Measurements from ENCODE around the gene ZFYVE28.

ZFYVE28 gene

GRCh38 chr4:2411786-2412510 lies 6.5 kb downstream of the ZFYVE28 start:
- no peak for DNase-seq (ENCODE audit: low read depth, low spot score)

- DNase-seq (ENCODE audit: low read depth, low spot score): no peak
Measured at GRCh38 chr4:2409381-2409783, 9.1 kb downstream of the ZFYVE28 start.

- DNase-seq (ENCODE audit: low read depth, low spot score): no peak
Measured at GRCh38 chr4:2408976-2409375, 9.5 kb downstream of the ZFYVE28 start.

- DNase-seq (ENCODE audit: low read depth, low spot score): no peak
Measured at GRCh38 chr4:2408401-2408958, 10.0 kb downstream of the ZFYVE28 start.

GRCh38 chr4:2407991-2408342 lies 10.5 kb downstream of the ZFYVE28 start:
- DNase-seq (ENCODE audit: low read depth, low spot score): no peak

- no peak for DNase-seq (ENCODE audit: low read depth, low spot score)
Measured at GRCh38 chr4:2406920-2407319, 11.5 kb downstream of the ZFYVE28 start.

GRCh38 chr4:2406406-2406805 lies 12.0 kb downstream of the ZFYVE28 start:
- no peak for DNase-seq (ENCODE audit: low read depth, low spot score)

GRCh38 chr4:2402941-2403340 lies 15.5 kb downstream of the ZFYVE28 start:
- no peak for DNase-seq (ENCODE audit: low read depth, low spot score)

- no peak for DNase-seq (ENCODE audit: low read depth, low spot score)
Measured at GRCh38 chr4:2402048-2402842, 16.2 kb downstream of the ZFYVE28 start.

GRCh38 chr4:2401610-2401983 lies 16.8 kb downstream of the ZFYVE28 start:
- DNase-seq (ENCODE audit: low read depth, low spot score): no peak

- DNase-seq (ENCODE audit: low read depth, low spot score): no peak
Measured at GRCh38 chr4:2400841-2401609, 17.4 kb downstream of the ZFYVE28 start.

- no peak for DNase-seq (ENCODE audit: low read depth, low spot score)
Measured at GRCh38 chr4:2399631-2400190, 18.7 kb downstream of the ZFYVE28 start.

- no peak for DNase-seq (ENCODE audit: low read depth, low spot score)
Measured at GRCh38 chr4:2399216-2399615, 19.2 kb downstream of the ZFYVE28 start.

- no peak for DNase-seq (ENCODE audit: low read depth, low spot score)
Measured at GRCh38 chr4:2397596-2398379, 20.7 kb downstream of the ZFYVE28 start.

GRCh38 chr4:2396781-2397368 lies 21.6 kb downstream of the ZFYVE28 start:
- no peak for DNase-seq (ENCODE audit: low read depth, low spot score)

- no peak for DNase-seq (ENCODE audit: low read depth, low spot score)
Measured at GRCh38 chr4:2395584-2395983, 22.9 kb downstream of the ZFYVE28 start.

GRCh38 chr4:2395038-2395437 lies 23.4 kb downstream of the ZFYVE28 start:
- no peak for DNase-seq (ENCODE audit: low read depth, low spot score)

- DNase-seq (ENCODE audit: low read depth, low spot score): no peak
Measured at GRCh38 chr4:2394528-2394927, 23.9 kb downstream of the ZFYVE28 start.

GRCh38 chr4:2393353-2394270 lies 24.8 kb downstream of the ZFYVE28 start:
- DNase-seq (ENCODE audit: low read depth, low spot score): no peak

Data from brain pericyte (primary cell).